ENCODE results near the gene ROBO1. TPM values are rescaled to one million over a fixed set of nuclear protein-coding genes. Genes with fewer than 3 reads are reported as not detected.
"Not testable (repeated sequence)": the region's sequence is repeated elsewhere in the genome, so short reads cannot be mapped to it uniquely, and the experiment has no call there.

The ROBO1 gene
- total and polyA plus RNA-seq, 2 donors = 13.3 to 33.9 TPM

GRCh38 chr3:79199966-79200365 is 567.8 kb downstream of the ROBO1 start:
- no peaks in the 10 kb centered on the region for H3K9me3 ChIP-seq (ENCODE audit: control insufficient read depth in 2 of 2, insufficient read depth in 1 of 2, low read length in 1 of 2)
- 80% methylated on average over 1 of the region's 1 CpG for WGBS
- H3K4me3 ChIP-seq (ENCODE audit: low read length in 2 of 2) = no peak overlapping the region

GRCh38 chr3:79187426-79187825 is 580.4 kb downstream of the ROBO1 start:
- Histone ChIP-seq H3K36me3 (ENCODE audit: control insufficient read depth in 2 of 2, insufficient read depth in 2 of 2, low read length in 1 of 2) (no peaks in the 10 kb centered on the region), H3K27me3 (ENCODE audit: control insufficient read depth in 2 of 2, insufficient read depth in 1 of 2, low read length in 1 of 2) (no peaks in the 10 kb centered on the region), H3K27ac (ENCODE audit: low read depth in 1 of 2, low read length in 1 of 2) (no peak overlapping the region), H3K4me1 (ENCODE audit: control insufficient read depth in 2 of 2, insufficient read depth in 2 of 2, low read length in 2 of 2) (no peaks in the 10 kb centered on the region), H3K9me3 (ENCODE audit: control insufficient read depth in 2 of 2, insufficient read depth in 1 of 2, low read length in 1 of 2) (no peaks in the 10 kb centered on the region), H3K4me3 (ENCODE audit: low read length in 2 of 2) (no peak overlapping the region)
- 87% methylated on average over 5 of the region's 5 CpGs for WGBS
- DNase-seq (ENCODE audit: low read depth in 6 of 9, low spot score in 9 of 9) = no peak

More at GRCh38 chr3:79199966-79200365, 567.8 kb downstream of the ROBO1 start:
- H3K4me1 ChIP-seq (ENCODE audit: control insufficient read depth in 2 of 2, insufficient read depth in 2 of 2, low read length in 2 of 2) = no peaks in the 10 kb centered on the region
- H3K27ac ChIP-seq (ENCODE audit: low read depth in 1 of 2, low read length in 1 of 2) = no peak overlapping the region
- no peaks in the 10 kb centered on the region for H3K27me3 ChIP-seq (ENCODE audit: control insufficient read depth in 2 of 2, insufficient read depth in 1 of 2, low read length in 1 of 2)
- H3K36me3 ChIP-seq (ENCODE audit: control insufficient read depth in 2 of 2, insufficient read depth in 2 of 2, low read length in 1 of 2) = no peaks in the 10 kb centered on the region
- DNase-seq (ENCODE audit: low read depth in 6 of 9, low spot score in 9 of 9) = no peak

GRCh38 chr3:79184251-79184650 is 583.5 kb downstream of the ROBO1 start:
- no peak for DNase-seq (ENCODE audit: low read depth in 6 of 9, low spot score in 9 of 9)
- 59% methylated on average over 3 of the region's 3 CpGs for WGBS
- Histone ChIP-seq H3K27me3 (ENCODE audit: control insufficient read depth in 2 of 2, insufficient read depth in 1 of 2, low read length in 1 of 2) (no peaks in the 10 kb centered on the region), H3K36me3 (ENCODE audit: control insufficient read depth in 2 of 2, insufficient read depth in 2 of 2, low read length in 1 of 2) (no peaks in the 10 kb centered on the region), H3K9me3 (ENCODE audit: control insufficient read depth in 2 of 2, insufficient read depth in 1 of 2, low read length in 1 of 2) (no peaks in the 10 kb centered on the region), H3K4me3 (ENCODE audit: low read length in 2 of 2) (no peak overlapping the region), H3K27ac (ENCODE audit: low read depth in 1 of 2, low read length in 1 of 2) (no peak overlapping the region), H3K4me1 (ENCODE audit: control insufficient read depth in 2 of 2, insufficient read depth in 2 of 2, low read length in 2 of 2) (no peaks in the 10 kb centered on the region)

DNA sequence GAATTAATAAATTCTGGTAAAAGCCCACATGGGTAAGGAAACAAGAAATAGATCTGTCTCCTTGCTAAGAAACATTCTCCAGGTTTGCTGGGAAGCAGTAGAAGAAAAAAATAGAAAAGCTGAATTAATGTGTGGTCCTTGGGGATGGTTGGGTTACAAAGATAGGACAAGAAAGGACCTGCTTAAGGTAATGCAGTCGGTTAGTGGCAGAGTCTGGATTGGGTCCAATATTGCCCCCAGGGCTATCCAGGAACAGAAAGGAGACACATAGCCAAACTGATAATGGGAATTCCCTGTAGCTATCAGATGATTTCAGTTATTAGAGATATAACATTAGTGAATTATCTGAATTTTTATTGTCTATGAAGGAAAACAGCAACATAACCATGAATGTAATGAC is 584.3 kb downstream of the ROBO1 start:
- Histone ChIP-seq H3K4me1 (ENCODE audit: control insufficient read depth in 2 of 2, insufficient read depth in 2 of 2, low read length in 2 of 2) (no peaks in the 10 kb centered on the region), H3K4me3 (ENCODE audit: low read length in 2 of 2) (no peak overlapping the region), H3K36me3 (ENCODE audit: control insufficient read depth in 2 of 2, insufficient read depth in 2 of 2, low read length in 1 of 2) (no peaks in the 10 kb centered on the region), H3K27me3 (ENCODE audit: control insufficient read depth in 2 of 2, insufficient read depth in 1 of 2, low read length in 1 of 2) (no peaks in the 10 kb centered on the region), H3K27ac (ENCODE audit: low read depth in 1 of 2, low read length in 1 of 2) (no peak overlapping the region), H3K9me3 (ENCODE audit: control insufficient read depth in 2 of 2, insufficient read depth in 1 of 2, low read length in 1 of 2) (no peaks in the 10 kb centered on the region)
- WGBS = 90% methylated on average over 1 of the region's 1 CpG
- no peak for DNase-seq (ENCODE audit: low read depth in 6 of 9, low spot score in 9 of 9)

DNA sequence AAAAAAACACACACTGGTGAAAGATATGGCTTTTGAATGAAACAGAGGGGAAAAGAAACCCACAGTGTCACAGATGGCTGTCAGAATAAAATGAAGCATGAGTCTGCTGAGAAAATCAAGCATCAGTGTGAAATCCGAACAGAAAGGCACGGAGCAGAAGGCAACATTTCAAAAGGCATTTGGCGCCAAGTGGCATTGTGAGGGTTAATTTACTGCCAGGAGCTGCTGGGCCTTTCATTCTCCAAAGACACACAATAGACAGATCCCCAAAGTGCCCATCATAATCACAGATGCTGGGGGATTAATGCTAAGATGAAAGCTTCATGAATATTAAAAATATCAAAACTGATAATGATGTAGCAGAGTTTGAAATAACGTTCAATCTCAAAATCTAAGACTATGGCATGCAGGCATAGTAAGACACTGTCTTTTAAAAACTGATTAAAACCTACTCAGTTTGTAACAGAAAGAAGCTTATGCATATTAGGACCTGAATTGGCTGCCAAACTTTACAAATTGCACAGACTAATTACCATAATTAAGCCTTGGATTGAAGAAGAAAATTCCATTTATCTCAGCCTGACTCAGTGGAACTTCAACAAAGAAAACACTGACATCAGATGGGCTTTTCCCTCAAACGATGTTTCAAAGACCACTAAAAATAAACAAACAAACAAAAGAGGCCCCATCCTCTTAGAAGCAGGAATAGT is 589.2 kb downstream of the ROBO1 start:
- no peak overlapping the region for H3K4me3 ChIP-seq (ENCODE audit: low read length in 2 of 2)
- H3K9me3 ChIP-seq (ENCODE audit: control insufficient read depth in 2 of 2, insufficient read depth in 1 of 2, low read length in 1 of 2) = no peaks in the 10 kb centered on the region
- 47% methylated on average over 5 of the region's 5 CpGs for WGBS
- H3K27ac ChIP-seq (ENCODE audit: low read depth in 1 of 2, low read length in 1 of 2) = no peak overlapping the region
- H3K4me1 ChIP-seq (ENCODE audit: control insufficient read depth in 2 of 2, insufficient read depth in 2 of 2, low read length in 2 of 2) = no peaks in the 10 kb centered on the region
- DNase-seq (ENCODE audit: low read depth in 6 of 9, low spot score in 9 of 9) = no peak
- H3K36me3 ChIP-seq (ENCODE audit: control insufficient read depth in 2 of 2, insufficient read depth in 2 of 2, low read length in 1 of 2) = no peaks in the 10 kb centered on the region
- no peaks in the 10 kb centered on the region for H3K27me3 ChIP-seq (ENCODE audit: control insufficient read depth in 2 of 2, insufficient read depth in 1 of 2, low read length in 1 of 2)

- no peak for DNase-seq (ENCODE audit: low read depth in 6 of 9, low spot score in 9 of 9)
- no peaks in the 10 kb centered on the region for H3K4me1 ChIP-seq (ENCODE audit: control insufficient read depth in 2 of 2, insufficient read depth in 2 of 2, low read length in 2 of 2)
- H3K27ac ChIP-seq (ENCODE audit: low read depth in 1 of 2, low read length in 1 of 2) = no peak overlapping the region
- H3K27me3 ChIP-seq (ENCODE audit: control insufficient read depth in 2 of 2, insufficient read depth in 1 of 2, low read length in 1 of 2) = no peaks in the 10 kb centered on the region
- 84% methylated on average over 1 of the region's 1 CpG for WGBS
- H3K9me3 ChIP-seq (ENCODE audit: control insufficient read depth in 2 of 2, insufficient read depth in 1 of 2, low read length in 1 of 2) = peaks cover 0 to 4% of the 10 kb centered on the region in 2 donors
- no peaks in the 10 kb centered on the region for H3K36me3 ChIP-seq (ENCODE audit: control insufficient read depth in 2 of 2, insufficient read depth in 2 of 2, low read length in 1 of 2)
- no peak overlapping the region for H3K4me3 ChIP-seq (ENCODE audit: low read length in 2 of 2)
These were observed 591.9 kb downstream of the ROBO1 start for GRCh38 chr3:79175870-79176269.

GRCh38 chr3:79173259-79173658 is 594.5 kb downstream of the ROBO1 start:
- H3K4me3 ChIP-seq (ENCODE audit: low read length in 2 of 2); H3K36me3 ChIP-seq (ENCODE audit: control insufficient read depth in 2 of 2, insufficient read depth in 2 of 2, low read length in 1 of 2); DNase-seq (ENCODE audit: low read depth in 6 of 9, low spot score in 9 of 9); H3K27ac ChIP-seq (ENCODE audit: low read depth in 1 of 2, low read length in 1 of 2); H3K9me3 ChIP-seq (ENCODE audit: control insufficient read depth in 2 of 2, insufficient read depth in 1 of 2, low read length in 1 of 2); H3K4me1 ChIP-seq (ENCODE audit: control insufficient read depth in 2 of 2, insufficient read depth in 2 of 2, low read length in 2 of 2); H3K27me3 ChIP-seq (ENCODE audit: control insufficient read depth in 2 of 2, insufficient read depth in 1 of 2, low read length in 1 of 2): not testable (repeated sequence)
- 96% methylated on average over 21 of the region's 21 CpGs for WGBS

GRCh38 chr3:79172241-79172640 is 595.6 kb downstream of the ROBO1 start:
- no peak for DNase-seq (ENCODE audit: low read depth in 6 of 9, low spot score in 9 of 9)
- no peak overlapping the region for H3K4me3 ChIP-seq (ENCODE audit: low read length in 2 of 2)
- no peak overlapping the region for H3K27ac ChIP-seq (ENCODE audit: low read depth in 1 of 2, low read length in 1 of 2)
- H3K36me3 ChIP-seq (ENCODE audit: control insufficient read depth in 2 of 2, insufficient read depth in 2 of 2, low read length in 1 of 2) = no peaks in the 10 kb centered on the region
- H3K4me1 ChIP-seq (ENCODE audit: control insufficient read depth in 2 of 2, insufficient read depth in 2 of 2, low read length in 2 of 2) = no peaks in the 10 kb centered on the region
- peaks cover 0 to 4% of the 10 kb centered on the region in 2 donors for H3K9me3 ChIP-seq (ENCODE audit: control insufficient read depth in 2 of 2, insufficient read depth in 1 of 2, low read length in 1 of 2)
- no peaks in the 10 kb centered on the region for H3K27me3 ChIP-seq (ENCODE audit: control insufficient read depth in 2 of 2, insufficient read depth in 1 of 2, low read length in 1 of 2)
- WGBS = 87% methylated on average over 1 of the region's 1 CpG

GRCh38 chr3:79170021-79170420 is 597.8 kb downstream of the ROBO1 start:
- peaks cover 0 to 4% of the 10 kb centered on the region in 2 donors for H3K9me3 ChIP-seq (ENCODE audit: control insufficient read depth in 2 of 2, insufficient read depth in 1 of 2, low read length in 1 of 2)
- DNase-seq (ENCODE audit: low read depth in 6 of 9, low spot score in 9 of 9) = no peak
- no peak overlapping the region for H3K4me3 ChIP-seq (ENCODE audit: low read length in 2 of 2)
- no peak overlapping the region for H3K27ac ChIP-seq (ENCODE audit: low read depth in 1 of 2, low read length in 1 of 2)
- H3K4me1 ChIP-seq (ENCODE audit: control insufficient read depth in 2 of 2, insufficient read depth in 2 of 2, low read length in 2 of 2) = no peaks in the 10 kb centered on the region
- WGBS = 97% methylated on average over 1 of the region's 1 CpG
- no peaks in the 10 kb centered on the region for H3K27me3 ChIP-seq (ENCODE audit: control insufficient read depth in 2 of 2, insufficient read depth in 1 of 2, low read length in 1 of 2)
- no peaks in the 10 kb centered on the region for H3K36me3 ChIP-seq (ENCODE audit: control insufficient read depth in 2 of 2, insufficient read depth in 2 of 2, low read length in 1 of 2)

Data from thymus (tissue), 11 donors.